B cell (primary cell): ENCODE data around the gene PSG2.
"Not testable (repeated sequence)": the region's sequence is repeated elsewhere in the genome, so short reads cannot be mapped to it uniquely, and the experiment has no call there.

Source experiments
- CTCF ChIP-seq: fragments of 200-600 bp; IDR thresholded peaks from one replicate; pipeline ENCODE4 v1.8.0; 2022; ENCODE audit warnings: antibody characterized with exemption, mild to moderate bottlenecking
- EZH2 ChIP-seq: IDR thresholded peaks from 2 replicates; pipeline ENCODE4 v1.6.1; 2012; ENCODE audit warnings: borderline replicate concordance, low read depth, mild to moderate bottlenecking, moderate library complexity, low read length; ENCODE audit not compliant: insufficient read depth, poor library complexity, severe bottlenecking

- not testable (repeated sequence) for TF ChIP-seq CTCF, EZH2
Measured at GRCh38 chr19:43031645-43032044, 50.9 kb downstream of the PSG2 start.
